Measurements from ENCODE around the gene ADAMTS2.

The ADAMTS2 gene

GRCh38 chr5:179343719-179344430 lies 1.4 kb downstream of the ADAMTS2 start:
- DNase-seq (ENCODE audit: low read depth, low spot score) = peak; percentile 74

GRCh38 chr5:179343021-179343718 lies 2.1 kb downstream of the ADAMTS2 start:
- no peak for DNase-seq (ENCODE audit: low read depth, low spot score)

GRCh38 chr5:179342577-179342976 lies 2.7 kb downstream of the ADAMTS2 start:
- peak; percentile 59 for DNase-seq (ENCODE audit: low read depth, low spot score)

- no peak for DNase-seq (ENCODE audit: low read depth, low spot score)
These were observed 4.8 kb downstream of the ADAMTS2 start for GRCh38 chr5:179340465-179340864.

- no peak for DNase-seq (ENCODE audit: low read depth, low spot score)
These were observed 5.3 kb downstream of the ADAMTS2 start for GRCh38 chr5:179339996-179340395.

- no peak for DNase-seq (ENCODE audit: low read depth, low spot score)
These were observed 6.2 kb downstream of the ADAMTS2 start for GRCh38 chr5:179339081-179339480.

GRCh38 chr5:179337796-179338676 lies 7.2 kb downstream of the ADAMTS2 start:
- DNase-seq (ENCODE audit: low read depth, low spot score) = no peak

- no peak for DNase-seq (ENCODE audit: low read depth, low spot score)
These were observed 8.1 kb downstream of the ADAMTS2 start for GRCh38 chr5:179336871-179337795.

- DNase-seq (ENCODE audit: low read depth, low spot score) = peak; percentile 45
These were observed 9.0 kb downstream of the ADAMTS2 start for GRCh38 chr5:179336126-179336870.

GRCh38 chr5:179333796-179334761 lies 11.2 kb downstream of the ADAMTS2 start:
- DNase-seq (ENCODE audit: low read depth, low spot score) = no peak

GRCh38 chr5:179332741-179333290 lies 12.4 kb downstream of the ADAMTS2 start:
- DNase-seq (ENCODE audit: low read depth, low spot score) = no peak

- peak; percentile 87 for DNase-seq (ENCODE audit: low read depth, low spot score)
These were observed 13.5 kb downstream of the ADAMTS2 start for GRCh38 chr5:179331591-179332375.

- no peak for DNase-seq (ENCODE audit: low read depth, low spot score)
These were observed 14.9 kb downstream of the ADAMTS2 start for GRCh38 chr5:179330186-179330900.

- no peak for DNase-seq (ENCODE audit: low read depth, low spot score)
These were observed 17.0 kb downstream of the ADAMTS2 start for GRCh38 chr5:179328291-179328690.

- no peak for DNase-seq (ENCODE audit: low read depth, low spot score)
These were observed 18.1 kb downstream of the ADAMTS2 start for GRCh38 chr5:179327021-179327735.

GRCh38 chr5:179326122-179326927 lies 18.9 kb downstream of the ADAMTS2 start:
- peak; percentile 94 for DNase-seq (ENCODE audit: low read depth, low spot score)
